Colonic mucosa (tissue), 4 donors: ENCODE measurements around the gene KRTAP1-3. TPM values are rescaled to one million over a fixed set of nuclear protein-coding genes. Genes with fewer than 3 reads are reported as not detected.
"Not testable (repeated sequence)": the region's sequence is repeated elsewhere in the genome, so short reads cannot be mapped to it uniquely, and the experiment has no call there.

ENCODE experiments used
- DNase-seq: peaks from one replicate; pipeline ENCODE4 v3.0.0-alpha.2; 2020
- H3K27ac ChIP-seq: fragments of 200-600 bp; one replicate; pipeline ENCODE4 v1.8.0; 2021
- H3K27me3 ChIP-seq: fragments of 200-600 bp; one replicate; pipeline ENCODE4 v1.8.0; 2021
- H3K36me3 ChIP-seq: fragments of 200-600 bp; one replicate; pipeline ENCODE4 v1.8.0; 2021
- H3K4me1 ChIP-seq: fragments of 200-600 bp; one replicate; pipeline ENCODE4 v1.8.0; 2021; ENCODE audit warnings: mild to moderate bottlenecking
- H3K4me3 ChIP-seq: fragments of 200-600 bp; one replicate; pipeline ENCODE4 v1.8.0; 2021
- H3K9ac ChIP-seq, 2 donors: one replicate each; pipeline ENCODE4 v1.7.0; 2013; ENCODE audit warnings: control low read depth in 2 of 2, low read depth in 2 of 2, low read length in 2 of 2
- H3K9me3 ChIP-seq: fragments of 200-600 bp; one replicate; pipeline ENCODE4 v1.8.0; 2021
- intact Hi-C: fragments of 100-400 bp; cut with DNase I; formaldehyde crosslinking; loops from one replicate; pipeline ENCODE4 v1.14.1; 2022
- total RNA-seq, 2 donors: library from RNA; stranded (reverse); fragmentation: NEBNext Ultra II Directional in 1 of 2; extraction: Animal tissue kit (Norgen Biotek cat#: 25700) in 1 of 2; gene quantifications; one replicate each; pipeline ENCODE4 v1.2.1, GENCODE V29; 2021
- TF ChIP-seq, protein P1 (sequence below): fragments of 200-600 bp; IDR thresholded peaks from one replicate; pipeline ENCODE4 v1.8.0; 2022; ENCODE audit warnings: antibody characterized with exemption, mild to moderate bottlenecking
- donor health status: healthy.
- donor health status: DM: no; HTN: no; CAD: no.
- donor health status: DM: no; HTN: no; CAD: no.

KRTAP1-3 gene, protein sequence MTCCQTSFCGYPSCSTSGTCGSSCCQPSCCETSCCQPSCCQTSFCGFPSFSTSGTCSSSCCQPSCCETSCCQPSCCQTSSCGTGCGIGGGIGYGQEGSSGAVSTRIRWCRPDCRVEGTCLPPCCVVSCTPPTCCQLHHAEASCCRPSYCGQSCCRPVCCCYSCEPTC
- not detected for total RNA-seq

DNA sequence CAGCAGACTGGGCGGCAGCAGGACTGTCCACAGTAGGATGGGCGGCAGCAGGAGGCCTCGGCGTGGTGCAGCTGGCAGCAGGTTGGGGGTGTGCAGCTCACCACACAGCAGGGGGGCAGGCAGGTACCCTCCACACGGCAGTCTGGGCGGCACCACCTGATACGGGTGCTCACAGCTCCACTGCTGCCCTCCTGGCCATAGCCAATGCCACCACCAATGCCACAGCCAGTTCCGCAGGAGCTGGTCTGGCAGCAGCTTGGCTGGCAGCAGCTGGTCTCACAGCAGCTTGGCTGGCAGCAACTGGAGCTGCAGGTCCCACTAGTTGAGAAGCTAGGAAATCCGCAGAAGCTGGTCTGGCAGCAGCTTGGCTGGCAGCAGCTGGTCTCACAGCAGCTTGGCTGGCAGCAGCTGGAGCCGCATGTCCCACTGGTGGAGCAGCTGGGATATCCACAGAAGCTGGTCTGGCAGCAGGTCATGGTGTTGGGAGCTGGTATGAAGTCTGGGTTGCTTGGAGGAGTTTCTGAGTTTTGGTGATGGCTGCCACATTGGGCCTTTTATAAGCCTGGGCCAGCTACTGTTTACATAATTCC, at the start of gene KRTAP1-3:
Gene KRTAP1-3 (minus strand): TSS at position 529 of the 590 bp plus-strand sequence. CDS start 53 bp downstream, at position 476.
- H3K36me3 ChIP-seq = not testable (repeated sequence)

DNA sequence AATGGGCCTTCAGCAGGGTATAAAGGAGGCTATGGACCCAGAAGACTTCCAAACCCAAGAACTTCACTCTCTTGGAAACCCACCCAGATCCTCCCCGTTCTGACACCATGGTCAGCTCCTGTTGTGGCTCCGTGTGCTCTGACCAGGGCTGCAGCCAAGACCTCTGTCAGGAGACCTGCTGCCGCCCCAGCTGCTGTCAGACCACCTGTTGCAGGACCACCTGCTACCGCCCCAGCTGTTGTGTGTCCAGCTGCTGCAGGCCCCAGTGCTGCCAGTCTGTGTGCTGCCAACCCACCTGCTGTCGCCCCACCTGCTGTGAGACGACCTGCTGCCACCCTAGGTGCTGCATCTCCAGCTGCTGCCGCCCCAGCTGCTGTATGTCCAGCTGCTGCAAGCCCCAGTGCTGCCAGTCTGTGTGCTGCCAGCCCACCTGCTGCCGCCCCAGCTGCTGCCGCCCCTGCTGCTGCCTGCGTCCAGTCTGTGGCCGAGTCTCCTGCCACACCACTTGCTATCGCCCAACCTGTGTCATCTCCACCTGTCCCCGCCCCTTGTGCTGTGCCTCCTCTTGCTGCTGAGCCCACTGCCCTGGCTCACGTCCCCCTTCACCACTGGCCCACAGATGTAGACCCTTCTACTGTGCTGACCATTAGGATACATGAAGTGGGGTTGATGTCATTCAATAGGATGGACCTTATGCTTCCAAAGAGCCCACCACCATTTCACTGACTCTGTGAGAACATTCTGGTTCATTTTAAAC, 49.6 kb upstream of the KRTAP1-3 start, which contains the start of gene KRTAP4-7:
Gene KRTAP4-7 (plus strand): TSS at position 51 of the 757 bp plus-strand sequence. CDS start 57 bp downstream, at position 108.
- not testable (repeated sequence) for H3K36me3 ChIP-seq, H3K9ac ChIP-seq, DNase-seq

More for the DNA sequence above, at the start of gene KRTAP1-3:
- H3K4me3 ChIP-seq, H3K27ac ChIP-seq, DNase-seq, H3K9ac ChIP-seq, H3K4me1 ChIP-seq, H3K9me3 ChIP-seq, intact Hi-C loops, H3K27me3 ChIP-seq: not testable (repeated sequence)

DNA sequence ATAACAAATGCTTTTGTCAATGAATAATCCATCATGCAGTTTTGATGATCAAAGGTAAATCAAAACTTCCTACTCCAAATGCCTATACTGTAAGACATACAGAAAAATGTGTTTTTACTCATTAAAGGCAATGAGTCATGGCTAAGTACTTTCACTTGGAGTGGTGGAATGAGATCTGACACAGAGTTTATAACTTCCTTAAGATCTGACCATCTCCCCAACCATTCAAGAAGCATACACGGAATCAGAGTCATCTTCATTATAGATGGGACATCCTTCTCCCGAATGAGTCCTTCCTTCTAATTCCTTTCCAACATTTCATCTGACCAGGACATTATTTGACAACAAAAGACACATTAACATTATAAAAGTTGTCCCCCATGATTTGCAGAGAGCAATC, 48.8 kb upstream of the KRTAP1-3 start:
- intact Hi-C loops = not testable (repeated sequence)

More for the DNA sequence above, 49.6 kb upstream of the KRTAP1-3 start, which contains the start of gene KRTAP4-7:
- H3K4me3 ChIP-seq, intact Hi-C loops, H3K27me3 ChIP-seq, H3K9me3 ChIP-seq, H3K27ac ChIP-seq, H3K4me1 ChIP-seq: not testable (repeated sequence)

DNA sequence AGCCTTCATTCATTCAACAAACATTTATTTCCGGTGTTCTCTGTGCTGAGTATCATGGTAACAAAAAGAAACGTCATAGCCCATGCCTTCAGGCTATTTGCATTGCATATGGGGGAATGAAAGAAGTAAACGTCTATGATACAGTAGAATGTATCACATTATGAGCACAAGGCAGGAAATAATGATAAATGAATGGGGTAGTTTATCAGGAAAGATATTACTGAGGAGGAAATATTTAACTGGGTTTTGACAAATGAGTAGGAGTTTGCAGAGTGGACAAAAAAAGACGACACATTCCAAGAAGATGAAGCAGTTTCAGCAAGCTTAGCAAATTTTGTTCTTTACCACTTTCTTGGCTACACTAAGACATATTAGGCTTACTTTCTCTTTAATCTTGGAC, 48.0 kb upstream of the KRTAP1-3 start:
- H3K9ac ChIP-seq = no peak overlapping the region
- H3K4me3 ChIP-seq = no peak overlapping the region
- H3K27ac ChIP-seq = no peak overlapping the region
- TF ChIP-seq, protein P1, sequence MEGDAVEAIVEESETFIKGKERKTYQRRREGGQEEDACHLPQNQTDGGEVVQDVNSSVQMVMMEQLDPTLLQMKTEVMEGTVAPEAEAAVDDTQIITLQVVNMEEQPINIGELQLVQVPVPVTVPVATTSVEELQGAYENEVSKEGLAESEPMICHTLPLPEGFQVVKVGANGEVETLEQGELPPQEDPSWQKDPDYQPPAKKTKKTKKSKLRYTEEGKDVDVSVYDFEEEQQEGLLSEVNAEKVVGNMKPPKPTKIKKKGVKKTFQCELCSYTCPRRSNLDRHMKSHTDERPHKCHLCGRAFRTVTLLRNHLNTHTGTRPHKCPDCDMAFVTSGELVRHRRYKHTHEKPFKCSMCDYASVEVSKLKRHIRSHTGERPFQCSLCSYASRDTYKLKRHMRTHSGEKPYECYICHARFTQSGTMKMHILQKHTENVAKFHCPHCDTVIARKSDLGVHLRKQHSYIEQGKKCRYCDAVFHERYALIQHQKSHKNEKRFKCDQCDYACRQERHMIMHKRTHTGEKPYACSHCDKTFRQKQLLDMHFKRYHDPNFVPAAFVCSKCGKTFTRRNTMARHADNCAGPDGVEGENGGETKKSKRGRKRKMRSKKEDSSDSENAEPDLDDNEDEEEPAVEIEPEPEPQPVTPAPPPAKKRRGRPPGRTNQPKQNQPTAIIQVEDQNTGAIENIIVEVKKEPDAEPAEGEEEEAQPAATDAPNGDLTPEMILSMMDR = no peak
- intact Hi-C loops = no loop called here
- no peaks in the 10 kb centered on the region for H3K36me3 ChIP-seq
- no peaks in the 10 kb centered on the region for H3K4me1 ChIP-seq
- H3K9me3 ChIP-seq = no peaks in the 10 kb centered on the region
- no peaks in the 10 kb centered on the region for H3K27me3 ChIP-seq
- no peak for DNase-seq

More for the DNA sequence above, 48.8 kb upstream of the KRTAP1-3 start:
- H3K9me3 ChIP-seq, H3K4me1 ChIP-seq, H3K4me3 ChIP-seq, H3K9ac ChIP-seq, H3K27ac ChIP-seq, DNase-seq, H3K36me3 ChIP-seq, H3K27me3 ChIP-seq: not testable (repeated sequence)

DNA sequence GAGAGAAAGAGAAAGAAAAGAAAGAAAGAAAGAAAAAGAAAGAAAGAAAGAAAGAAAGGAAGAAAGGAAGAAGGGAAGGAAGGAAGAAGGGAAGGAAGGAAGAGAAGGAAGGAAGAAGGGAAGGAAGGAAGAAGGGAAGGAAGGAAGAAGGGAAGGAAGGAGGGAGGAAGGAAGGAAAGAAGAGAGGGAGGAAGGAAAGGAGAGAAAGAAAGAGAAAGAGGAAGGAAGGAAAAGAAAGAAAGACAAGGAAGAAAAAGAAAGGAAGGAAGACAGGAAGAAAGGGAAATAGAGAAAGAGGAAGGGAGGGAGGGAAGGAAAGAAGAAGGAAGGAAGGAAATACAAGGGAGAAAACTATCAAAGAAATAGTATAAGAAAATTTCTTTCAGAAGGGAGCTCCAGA, 42.1 kb upstream of the KRTAP1-3 start:
- no peak overlapping the region for H3K9ac ChIP-seq
- intact Hi-C loops = no loop called here
- no peak for DNase-seq
- no peaks in the 10 kb centered on the region for H3K9me3 ChIP-seq
- no peaks in the 10 kb centered on the region for H3K27me3 ChIP-seq
- H3K27ac ChIP-seq = no peak overlapping the region
- TF ChIP-seq, protein P1 = no peak
- H3K4me3 ChIP-seq = no peak overlapping the region
- no peaks in the 10 kb centered on the region for H3K36me3 ChIP-seq
- H3K4me1 ChIP-seq = no peaks in the 10 kb centered on the region

DNA sequence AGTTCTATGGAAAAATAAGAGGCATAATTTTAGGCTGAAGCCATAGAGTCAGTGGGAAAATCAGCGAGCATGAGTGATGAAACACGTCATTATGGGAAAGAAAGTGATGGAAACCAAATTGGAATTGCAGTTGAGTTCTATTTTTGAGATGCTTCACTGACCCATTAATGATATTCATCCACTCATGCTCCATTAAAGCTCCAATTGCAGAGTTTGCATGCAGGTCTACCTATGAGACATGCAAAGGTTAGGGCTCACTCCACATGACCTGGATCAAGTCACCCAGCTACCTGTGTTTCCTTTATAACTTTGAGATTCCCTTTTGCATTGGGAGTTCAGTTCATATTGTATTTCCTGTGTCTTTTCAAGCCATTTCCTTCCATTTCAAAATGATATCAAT, 39.0 kb upstream of the KRTAP1-3 start:
- no peak for DNase-seq
- Histone ChIP-seq H3K4me3 (no peak overlapping the region), H3K4me1 (no peaks in the 10 kb centered on the region), H3K9me3 (no peaks in the 10 kb centered on the region), H3K9ac (no peak overlapping the region), H3K27me3 (no peaks in the 10 kb centered on the region), H3K27ac (no peak overlapping the region), H3K36me3 (no peaks in the 10 kb centered on the region)
- TF ChIP-seq, protein P1 = no peak
- intact Hi-C loops = no loop called here
